GM19328 (cell line): Measurements from ENCODE around the gene HRCT1.
"Not testable (repeated sequence)": the region's sequence is repeated elsewhere in the genome, so short reads cannot be mapped to it uniquely, and the experiment has no call there.

ENCODE experiments used
- ATAC-seq: cut with Tn5 transposase; IDR thresholded peaks from one replicate; pipeline ENCODE4 v1.9.1; 2021; ENCODE audit warnings: mild to moderate bottlenecking, moderate library complexity; ENCODE audit not compliant: unreplicated experiment

Gene HRCT1

GRCh38 chr9:35915681-35916294, 9.8 kb downstream of the HRCT1 start:
- ATAC-seq, result no peak

GRCh38 chr9:35917261-35917660, 11.3 kb downstream of the HRCT1 start:
- no peak for ATAC-seq

- no peak for ATAC-seq
Measured at GRCh38 chr9:35918780-35919179, 12.8 kb downstream of the HRCT1 start.

GRCh38 chr9:35919212-35920008, 13.4 kb downstream of the HRCT1 start:
- ATAC-seq, result no peak

- no peak for ATAC-seq
Measured at GRCh38 chr9:35920051-35920620, 14.1 kb downstream of the HRCT1 start.

- ATAC-seq, result no peak
Measured at GRCh38 chr9:35923598-35923926, 17.6 kb downstream of the HRCT1 start.

- no peak for ATAC-seq
Measured at GRCh38 chr9:35923927-35924763, 18.1 kb downstream of the HRCT1 start.

GRCh38 chr9:35928591-35929452, 22.8 kb downstream of the HRCT1 start:
- no peak for ATAC-seq

- ATAC-seq, result no peak
Measured at GRCh38 chr9:35929453-35929718, 23.4 kb downstream of the HRCT1 start.

- no peak for ATAC-seq
Measured at GRCh38 chr9:35930521-35930920, 24.5 kb downstream of the HRCT1 start.

- no peak for ATAC-seq
Measured at GRCh38 chr9:35930989-35931388, 25.0 kb downstream of the HRCT1 start.

GRCh38 chr9:35932735-35933134, 26.7 kb downstream of the HRCT1 start:
- no peak for ATAC-seq

GRCh38 chr9:35933550-35934067, 27.6 kb downstream of the HRCT1 start:
- no peak for ATAC-seq

GRCh38 chr9:35934069-35934468, 28.1 kb downstream of the HRCT1 start:
- ATAC-seq, result not testable (repeated sequence)

GRCh38 chr9:35935261-35935660, 29.3 kb downstream of the HRCT1 start:
- no peak for ATAC-seq

- ATAC-seq, result no peak
Measured at GRCh38 chr9:35935755-35936509, 29.9 kb downstream of the HRCT1 start.

GRCh38 chr9:35937227-35937626, 31.2 kb downstream of the HRCT1 start:
- no peak for ATAC-seq

- ATAC-seq, result no peak
Measured at GRCh38 chr9:35938474-35939356, 32.7 kb downstream of the HRCT1 start.
